IPS-18a (cell line): ENCODE results near the gene LCN6.

Experiments
- H3K27ac ChIP-seq: one replicate; pipeline ENCODE4 v1.5.1; 2013; ENCODE audit warnings: low read length
- H3K27me3 ChIP-seq: one replicate; pipeline ENCODE4 v1.6.1; 2013; ENCODE audit warnings: mild to moderate bottlenecking, low read length; ENCODE audit not compliant: control insufficient read depth, insufficient read depth
- H3K36me3 ChIP-seq: one replicate; pipeline ENCODE4 v1.6.1; 2013; ENCODE audit warnings: low read depth, low read length; ENCODE audit not compliant: control insufficient read depth
- H3K4me1 ChIP-seq: one replicate; pipeline ENCODE4 v1.6.1; 2013; ENCODE audit warnings: low read depth, low read length; ENCODE audit not compliant: control insufficient read depth
- H3K4me3 ChIP-seq: one replicate; pipeline ENCODE4 v1.5.1; 2013; ENCODE audit warnings: low read length
- H3K9ac ChIP-seq: one replicate; pipeline ENCODE4 v1.6.1; 2013; ENCODE audit warnings: mild to moderate bottlenecking, low read length, moderate library complexity
- H3K9me3 ChIP-seq: one replicate; pipeline ENCODE4 v1.6.1; 2013; ENCODE audit warnings: low read depth, low read length; ENCODE audit not compliant: control insufficient read depth

The LCN6 gene

GRCh38 chr9:136695955-136696354 is 52.4 kb downstream of the LCN6 start:
- H3K27me3 ChIP-seq: peaks cover 7% of the 10 kb centered on the region
- no peak overlapping the region for H3K4me3 ChIP-seq
- H3K4me1 ChIP-seq: peaks cover under 1% of the 10 kb centered on the region
- no peaks in the 10 kb centered on the region for H3K9me3 ChIP-seq
- H3K9ac ChIP-seq: no peak overlapping the region
- no peaks in the 10 kb centered on the region for H3K36me3 ChIP-seq
- no peak overlapping the region for H3K27ac ChIP-seq

- Histone ChIP-seq H3K9me3 (no peaks in the 10 kb centered on the region), H3K4me1 (no peaks in the 10 kb centered on the region), H3K4me3 (no peak overlapping the region), H3K27me3 (peaks cover 2% of the 10 kb centered on the region), H3K9ac (no peak overlapping the region), H3K27ac (no peak overlapping the region), H3K36me3 (no peaks in the 10 kb centered on the region)
Observed at GRCh38 chr9:136695435-136695895, 52.9 kb downstream of the LCN6 start.

GRCh38 chr9:136694872-136695247 is 53.5 kb downstream of the LCN6 start:
- H3K27me3 ChIP-seq: no peaks in the 10 kb centered on the region
- no peaks in the 10 kb centered on the region for H3K9me3 ChIP-seq
- H3K9ac ChIP-seq: no peak overlapping the region
- H3K4me3 ChIP-seq: no peak overlapping the region
- no peaks in the 10 kb centered on the region for H3K4me1 ChIP-seq
- no peaks in the 10 kb centered on the region for H3K36me3 ChIP-seq
- H3K27ac ChIP-seq: no peak overlapping the region

- no peaks in the 10 kb centered on the region for H3K27me3 ChIP-seq
- no peak overlapping the region for H3K27ac ChIP-seq
- no peak overlapping the region for H3K4me3 ChIP-seq
- no peak overlapping the region for H3K9ac ChIP-seq
- no peaks in the 10 kb centered on the region for H3K4me1 ChIP-seq
- H3K9me3 ChIP-seq: no peaks in the 10 kb centered on the region
- no peaks in the 10 kb centered on the region for H3K36me3 ChIP-seq
Observed at GRCh38 chr9:136694163-136694871, 54.0 kb downstream of the LCN6 start.
